ENCODE results near the gene SRCIN1.

GRCh38 chr17:38540514-38541045 lies 65.2 kb downstream of the SRCIN1 start:
- no peak for TF ChIP-seq ZNF8 (CRISPR knock-in tag; IDR thresholded peaks at IDR 0.05)
- no peak for TF ChIP-seq ZFP30 (CRISPR knock-in tag; IDR thresholded peaks at IDR 0.05)
- no peak for TF ChIP-seq ZC3H10 (CRISPR knock-in tag; IDR thresholded peaks at IDR 0.05)
- no peak for TF ChIP-seq BACH2 (CRISPR knock-in tag; IDR thresholded peaks at IDR 0.05; ENCODE audit: borderline replicate concordance)
- no peak for TF ChIP-seq PATZ1 (CRISPR knock-in tag; IDR thresholded peaks at IDR 0.05; ENCODE audit: borderline replicate concordance)
- TF ChIP-seq GLIS3 (CRISPR knock-in tag; IDR thresholded peaks at IDR 0.05) = no peak
- no peak for TF ChIP-seq POU6F1 (CRISPR knock-in tag; IDR thresholded peaks at IDR 0.05; ENCODE audit: borderline replicate concordance, low read depth)

Data from SK-N-SH treated with all-trans-retinoic acid at 6 μM for 48 hours (cell line).